ENCODE data around the gene ST3GAL3.

ST3GAL3 gene

GRCh38 chr1:43683560-43683959, 23.8 kb upstream of the ST3GAL3 start:
- H3K9ac ChIP-seq (ENCODE audit: low read length) = no peak overlapping the region
- H3K4me3 ChIP-seq (ENCODE audit: low read length) = no peak overlapping the region
- H3K4me1 ChIP-seq (ENCODE audit: control insufficient read depth, insufficient read depth, low read length) = no peaks in the 10 kb centered on the region
- no peaks in the 10 kb centered on the region for H3K9me3 ChIP-seq (ENCODE audit: control insufficient read depth, low read length)
- H3K36me3 ChIP-seq (ENCODE audit: control insufficient read depth, insufficient read depth, low read length) = peaks cover 35% of the 10 kb centered on the region
- H3K27me3 ChIP-seq (ENCODE audit: control insufficient read depth, insufficient read depth, low read length) = no peaks in the 10 kb centered on the region

DNA sequence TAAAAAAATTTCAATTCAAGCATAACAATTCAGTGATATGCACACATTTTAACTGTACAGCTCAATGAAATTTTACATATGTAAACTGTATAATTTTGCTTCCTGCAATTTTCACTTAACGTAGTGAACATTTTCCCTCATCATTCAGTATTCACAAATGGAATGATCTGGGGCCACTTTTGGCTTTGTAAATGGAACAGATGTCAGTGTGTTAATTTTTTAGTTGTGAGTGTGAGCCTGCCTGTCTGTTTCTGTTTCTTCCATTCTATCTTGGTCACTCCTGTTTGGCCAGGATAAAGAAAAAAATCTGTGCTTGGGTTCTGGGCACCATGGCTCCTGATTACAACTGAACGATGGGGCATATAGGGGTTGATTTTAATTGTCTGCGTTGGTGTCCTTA, 20.5 kb upstream of the ST3GAL3 start:
- Histone ChIP-seq H3K9me3 (ENCODE audit: control insufficient read depth, low read length) (no peaks in the 10 kb centered on the region), H3K27me3 (ENCODE audit: control insufficient read depth, insufficient read depth, low read length) (no peaks in the 10 kb centered on the region), H3K4me1 (ENCODE audit: control insufficient read depth, insufficient read depth, low read length) (no peaks in the 10 kb centered on the region), H3K4me3 (ENCODE audit: low read length) (no peak overlapping the region), H3K36me3 (ENCODE audit: control insufficient read depth, insufficient read depth, low read length) (peaks cover 43% of the 10 kb centered on the region), H3K9ac (ENCODE audit: low read length) (no peak overlapping the region)

GRCh38 chr1:43687301-43688108, 19.8 kb upstream of the ST3GAL3 start:
- Histone ChIP-seq H3K9me3 (ENCODE audit: control insufficient read depth, low read length) (no peaks in the 10 kb centered on the region), H3K4me3 (ENCODE audit: low read length) (no peak overlapping the region), H3K36me3 (ENCODE audit: control insufficient read depth, insufficient read depth, low read length) (peaks cover 44% of the 10 kb centered on the region), H3K27me3 (ENCODE audit: control insufficient read depth, insufficient read depth, low read length) (no peaks in the 10 kb centered on the region), H3K9ac (ENCODE audit: low read length) (no peak overlapping the region), H3K4me1 (ENCODE audit: control insufficient read depth, insufficient read depth, low read length) (no peaks in the 10 kb centered on the region)

DNA sequence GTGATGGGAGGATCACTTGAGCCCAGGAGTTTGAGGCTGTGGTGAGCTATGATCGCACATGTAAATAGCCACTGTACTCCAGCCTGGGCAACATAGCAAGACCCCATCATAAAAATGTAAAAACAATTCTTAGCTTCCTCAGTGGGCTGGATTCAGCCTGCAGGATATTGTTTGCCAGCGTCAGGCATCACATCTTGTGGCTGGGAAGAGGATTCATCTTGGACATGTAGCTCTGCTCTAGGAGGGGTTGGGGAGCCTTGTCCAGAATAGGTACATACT, 19.3 kb upstream of the ST3GAL3 start:
- Histone ChIP-seq H3K4me3 (ENCODE audit: low read length) (no peak overlapping the region), H3K27me3 (ENCODE audit: control insufficient read depth, insufficient read depth, low read length) (no peaks in the 10 kb centered on the region), H3K9me3 (ENCODE audit: control insufficient read depth, low read length) (no peaks in the 10 kb centered on the region), H3K36me3 (ENCODE audit: control insufficient read depth, insufficient read depth, low read length) (peaks cover 50% of the 10 kb centered on the region), H3K4me1 (ENCODE audit: control insufficient read depth, insufficient read depth, low read length) (no peaks in the 10 kb centered on the region), H3K9ac (ENCODE audit: low read length) (no peak overlapping the region)

DNA sequence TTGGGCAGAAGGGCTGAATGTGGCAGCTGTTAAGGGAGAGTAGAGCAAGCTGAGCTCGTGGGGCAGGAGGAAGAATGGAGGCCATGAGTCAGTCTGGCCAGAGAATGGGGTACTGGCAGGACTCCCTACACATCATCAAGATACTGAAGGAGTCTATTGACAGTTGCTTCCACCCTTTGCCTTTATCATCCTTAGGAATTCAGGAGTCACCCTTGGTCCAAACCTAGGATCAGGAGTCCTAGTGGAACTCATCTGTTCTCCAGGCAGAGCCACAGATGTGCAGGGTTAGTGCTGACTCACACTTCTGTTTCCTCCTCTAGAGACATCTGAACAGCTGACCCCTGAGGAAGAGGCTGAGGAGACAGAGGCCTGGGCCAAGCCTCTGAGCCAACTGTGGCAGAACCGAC, 18.7 kb upstream of the ST3GAL3 start:
- no peak overlapping the region for H3K4me3 ChIP-seq (ENCODE audit: low read length)
- H3K9me3 ChIP-seq (ENCODE audit: control insufficient read depth, low read length) = no peaks in the 10 kb centered on the region
- no peaks in the 10 kb centered on the region for H3K27me3 ChIP-seq (ENCODE audit: control insufficient read depth, insufficient read depth, low read length)
- no peaks in the 10 kb centered on the region for H3K4me1 ChIP-seq (ENCODE audit: control insufficient read depth, insufficient read depth, low read length)
- H3K36me3 ChIP-seq (ENCODE audit: control insufficient read depth, insufficient read depth, low read length) = peaks cover 50% of the 10 kb centered on the region
- no peak overlapping the region for H3K9ac ChIP-seq (ENCODE audit: low read length)

DNA sequence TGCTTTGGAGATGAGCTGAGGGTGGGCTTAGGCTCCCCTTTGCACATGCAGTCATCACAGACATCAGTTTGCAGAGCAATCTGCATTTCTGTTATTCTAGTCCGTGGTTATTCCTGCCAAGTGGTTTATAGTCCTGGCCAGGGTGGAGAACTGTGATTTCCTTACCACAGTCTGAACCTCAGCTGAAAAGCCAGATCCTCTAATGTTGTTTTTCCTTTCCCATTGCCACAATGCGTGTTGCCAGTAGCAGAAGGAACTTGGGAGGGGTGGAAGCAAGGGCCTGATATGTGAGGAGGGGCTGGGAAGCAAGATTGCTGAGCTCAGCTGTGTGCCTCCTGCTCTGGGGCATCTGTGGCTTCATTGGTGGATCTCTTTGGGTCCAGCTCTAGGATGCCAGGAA, 18.0 kb upstream of the ST3GAL3 start:
- Histone ChIP-seq H3K27me3 (ENCODE audit: control insufficient read depth, insufficient read depth, low read length) (no peaks in the 10 kb centered on the region), H3K9me3 (ENCODE audit: control insufficient read depth, low read length) (no peaks in the 10 kb centered on the region), H3K9ac (ENCODE audit: low read length) (no peak overlapping the region), H3K4me3 (ENCODE audit: low read length) (no peak overlapping the region), H3K4me1 (ENCODE audit: control insufficient read depth, insufficient read depth, low read length) (no peaks in the 10 kb centered on the region), H3K36me3 (ENCODE audit: control insufficient read depth, insufficient read depth, low read length) (peaks cover 43% of the 10 kb centered on the region)

DNA sequence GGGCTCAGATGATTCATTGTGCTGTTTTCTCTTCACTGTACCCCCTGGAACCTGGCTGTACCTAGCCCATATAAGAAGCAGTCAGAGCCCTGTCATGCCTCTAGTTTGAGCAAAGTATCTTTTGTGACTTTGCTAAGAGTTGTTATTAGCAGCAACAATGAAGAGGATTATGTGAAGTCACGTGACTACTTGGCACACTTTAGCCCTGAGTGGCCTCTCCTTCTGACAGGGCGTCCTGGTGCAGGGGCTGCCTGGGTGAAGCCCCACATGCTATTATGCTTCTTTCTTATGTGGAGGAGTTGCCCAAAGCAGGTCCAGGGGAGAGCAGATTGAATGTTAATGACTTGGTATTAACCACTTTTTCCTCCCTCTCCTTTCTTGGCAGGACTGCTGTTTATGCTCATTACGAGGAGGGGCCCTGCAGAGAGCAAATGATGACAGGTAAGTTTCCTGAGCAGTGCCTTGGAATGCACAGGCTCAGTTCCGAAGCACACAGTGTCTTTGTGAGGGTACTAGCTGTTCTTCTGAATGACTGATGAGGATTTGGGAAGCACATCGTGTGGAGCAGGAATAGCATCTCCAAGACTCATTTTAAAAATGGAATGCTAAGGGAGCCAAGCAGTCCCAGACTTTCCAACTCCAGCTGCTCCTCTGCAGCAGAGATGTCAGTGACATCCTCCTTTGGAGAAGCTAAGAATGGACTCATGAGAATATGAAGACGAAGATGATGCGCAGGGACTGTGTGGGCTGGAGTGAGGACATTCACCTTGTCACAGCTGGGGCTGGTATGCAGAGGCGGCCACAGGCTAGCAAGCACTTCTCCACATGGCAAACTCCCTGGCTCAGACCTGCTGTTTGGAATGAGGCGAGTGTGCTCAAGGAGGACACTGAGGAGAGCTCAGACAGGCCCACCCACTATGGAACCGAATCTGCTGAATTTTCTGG, 15.2 kb upstream of the ST3GAL3 start:
- no peaks in the 10 kb centered on the region for H3K27me3 ChIP-seq (ENCODE audit: control insufficient read depth, insufficient read depth, low read length)
- no peak overlapping the region for H3K9ac ChIP-seq (ENCODE audit: low read length)
- no peak overlapping the region for H3K4me3 ChIP-seq (ENCODE audit: low read length)
- peaks cover 54% of the 10 kb centered on the region for H3K36me3 ChIP-seq (ENCODE audit: control insufficient read depth, insufficient read depth, low read length)
- H3K9me3 ChIP-seq (ENCODE audit: control insufficient read depth, low read length) = no peaks in the 10 kb centered on the region
- H3K4me1 ChIP-seq (ENCODE audit: control insufficient read depth, insufficient read depth, low read length) = no peaks in the 10 kb centered on the region

DNA sequence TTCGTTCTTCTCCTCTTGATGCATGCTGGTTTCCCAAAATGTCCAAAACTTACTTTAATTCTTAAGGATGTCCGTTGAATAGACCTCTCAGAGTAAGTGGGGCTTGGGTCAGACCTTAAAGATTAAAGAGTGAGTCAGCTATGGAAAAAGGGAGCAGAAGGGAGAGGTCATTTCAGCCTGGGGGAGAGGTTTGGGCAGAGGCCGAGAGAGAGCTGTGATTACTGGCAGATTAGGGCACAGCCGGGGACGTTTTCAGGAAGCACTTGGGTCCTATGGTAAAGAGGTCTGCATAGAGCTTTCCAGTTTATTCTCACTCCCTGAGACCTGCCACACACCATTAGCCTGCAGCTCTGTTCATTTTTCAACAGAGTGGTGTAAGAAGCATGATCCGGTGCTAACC, 14.0 kb upstream of the ST3GAL3 start:
- H3K36me3 ChIP-seq (ENCODE audit: control insufficient read depth, insufficient read depth, low read length) = peaks cover 44% of the 10 kb centered on the region
- H3K9ac ChIP-seq (ENCODE audit: low read length) = no peak overlapping the region
- no peaks in the 10 kb centered on the region for H3K4me1 ChIP-seq (ENCODE audit: control insufficient read depth, insufficient read depth, low read length)
- no peaks in the 10 kb centered on the region for H3K27me3 ChIP-seq (ENCODE audit: control insufficient read depth, insufficient read depth, low read length)
- no peak overlapping the region for H3K4me3 ChIP-seq (ENCODE audit: low read length)
- no peaks in the 10 kb centered on the region for H3K9me3 ChIP-seq (ENCODE audit: control insufficient read depth, low read length)

DNA sequence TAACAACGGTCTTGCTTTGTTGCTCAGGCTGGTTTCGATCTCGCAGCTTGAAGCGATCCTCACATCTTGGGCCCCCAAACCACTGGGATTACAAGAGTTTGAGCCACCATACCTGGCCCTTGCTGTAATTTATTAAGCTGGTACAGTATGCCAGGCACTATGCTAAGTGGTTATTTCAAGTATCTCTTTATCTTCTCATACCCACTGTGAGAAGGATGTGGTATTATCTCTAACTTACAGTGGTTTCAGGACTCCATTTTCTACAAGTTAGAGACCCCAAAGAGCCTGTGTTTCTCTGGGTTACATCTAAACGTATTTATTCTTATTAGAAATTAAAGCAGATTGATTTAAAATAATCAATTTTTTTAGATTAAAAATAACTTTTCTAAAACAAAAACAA, 8.1 kb upstream of the ST3GAL3 start:
- H3K36me3 ChIP-seq (ENCODE audit: control insufficient read depth, insufficient read depth, low read length) = peaks cover 25% of the 10 kb centered on the region
- no peaks in the 10 kb centered on the region for H3K27me3 ChIP-seq (ENCODE audit: control insufficient read depth, insufficient read depth, low read length)
- no peaks in the 10 kb centered on the region for H3K9me3 ChIP-seq (ENCODE audit: control insufficient read depth, low read length)
- no peak overlapping the region for H3K4me3 ChIP-seq (ENCODE audit: low read length)
- no peak overlapping the region for H3K9ac ChIP-seq (ENCODE audit: low read length)
- H3K4me1 ChIP-seq (ENCODE audit: control insufficient read depth, insufficient read depth, low read length) = no peaks in the 10 kb centered on the region

GRCh38 chr1:43703836-43704235, 3.5 kb upstream of the ST3GAL3 start:
- Histone ChIP-seq H3K27me3 (ENCODE audit: control insufficient read depth, insufficient read depth, low read length) (no peaks in the 10 kb centered on the region), H3K9me3 (ENCODE audit: control insufficient read depth, low read length) (no peaks in the 10 kb centered on the region), H3K9ac (ENCODE audit: low read length) (no peak overlapping the region), H3K4me3 (ENCODE audit: low read length) (no peak overlapping the region), H3K4me1 (ENCODE audit: control insufficient read depth, insufficient read depth, low read length) (peaks cover 7% of the 10 kb centered on the region), H3K36me3 (ENCODE audit: control insufficient read depth, insufficient read depth, low read length) (no peaks in the 10 kb centered on the region)

GRCh38 chr1:43704838-43705237, 2.5 kb upstream of the ST3GAL3 start:
- Histone ChIP-seq H3K36me3 (ENCODE audit: control insufficient read depth, insufficient read depth, low read length) (no peaks in the 10 kb centered on the region), H3K4me3 (ENCODE audit: low read length) (no peak overlapping the region), H3K4me1 (ENCODE audit: control insufficient read depth, insufficient read depth, low read length) (peaks cover 7% of the 10 kb centered on the region), H3K9ac (ENCODE audit: low read length) (no peak overlapping the region), H3K27me3 (ENCODE audit: control insufficient read depth, insufficient read depth, low read length) (no peaks in the 10 kb centered on the region), H3K9me3 (ENCODE audit: control insufficient read depth, low read length) (no peaks in the 10 kb centered on the region)

- H3K9ac ChIP-seq (ENCODE audit: low read length) = no peak overlapping the region
Measured at GRCh38 chr1:43705334-43705733, 2.0 kb upstream of the ST3GAL3 start.

More at GRCh38 chr1:43705334-43705733, 2.0 kb upstream of the ST3GAL3 start:
- peaks cover 7% of the 10 kb centered on the region for H3K4me1 ChIP-seq (ENCODE audit: control insufficient read depth, insufficient read depth, low read length)
- H3K27me3 ChIP-seq (ENCODE audit: control insufficient read depth, insufficient read depth, low read length) = no peaks in the 10 kb centered on the region
- H3K36me3 ChIP-seq (ENCODE audit: control insufficient read depth, insufficient read depth, low read length) = no peaks in the 10 kb centered on the region
- no peak overlapping the region for H3K4me3 ChIP-seq (ENCODE audit: low read length)
- H3K9me3 ChIP-seq (ENCODE audit: control insufficient read depth, low read length) = no peaks in the 10 kb centered on the region
